Ovary (tissue), 9 donors: ENCODE results near the gene ATL1. TPM values are rescaled to one million over a fixed set of nuclear protein-coding genes. Genes with fewer than 3 reads are reported as not detected.
A peak's percentile ranks its signal among the peaks of the same experiment; 100 is the strongest.

Source experiments
- DNase-seq, 5 donors: peaks; one replicate each; pipeline ENCODE4 v3.0.0-alpha.2; 2019 to 2020
- H3K27ac ChIP-seq, 2 donors: fragments of 200-600 bp; one replicate each; pipeline versions ENCODE4 v1.5.1 to v1.8.0; 2019 to 2022
- H3K27me3 ChIP-seq: fragments of 200-600 bp; one replicate; pipeline ENCODE4 v1.8.0; 2022
- H3K36me3 ChIP-seq: fragments of 200-600 bp; sonication (generic); one replicate; pipeline ENCODE4 v1.5.1; 2019
- H3K4me1 ChIP-seq: one replicate; pipeline ENCODE4 v1.8.1; 2013; ENCODE audit warnings: mild to moderate bottlenecking, moderate library complexity; ENCODE audit not compliant: insufficient read depth
- H3K4me3 ChIP-seq: fragments of 200-600 bp; sonication (generic); one replicate; pipeline ENCODE4 v1.5.1; 2017
- H3K9me3 ChIP-seq, 2 donors: fragments of 200-600 bp in 1 of 2; sonication (generic) in 1 of 2; one replicate each; pipeline versions ENCODE4 v1.5.1 to v1.8.1; 2013 to 2019; ENCODE audit warnings: mild to moderate bottlenecking in 1 of 2, moderate library complexity in 1 of 2
- EP300 ChIP-seq: sonication (generic); formaldehyde crosslinking; IDR thresholded peaks from one replicate; pipeline ENCODE4 v1.6.1; 2017; ENCODE audit warnings: antibody characterized with exemption
- POLR2A ChIP-seq: fragments of 450-650 bp; IDR thresholded peaks from one replicate; pipeline ENCODE4 v1.6.1; 2017; ENCODE audit warnings: antibody characterized with exemption, mild to moderate bottlenecking, moderate library complexity
- WGBS, 3 donors: extraction: QIAGEN DNeasy Blood & Tissue Kit in 1 of 3; methylation state at CpG; one replicate each; pipeline versions ENCODE4 v1.1.5 to v1.1.7; 2013 to 2017; 5-methylcytosine and 5-hydroxymethylcytosine counted together
- intact Hi-C, 4 donors: fragments of 100-400 bp; cut with DNase I; formaldehyde crosslinking; loops; one replicate each; pipeline versions ENCODE4 v1.11.0 to v1.15.1; 2022 to 2023
- polyA plus RNA-seq, 2 donors: library from polyadenylated mRNA; stranded (reverse); fragments of 200-250 nt in 1 of 2; fragments of 350-450 nt in 1 of 2; fragmentation: Illumina TruSeq in 1 of 2; extraction: RNeasy Lipid Tissue Mini Kit (QIAGEN cat#74804) in 1 of 2; gene quantifications; one replicate each; pipeline ENCODE4 v1.2.3, GENCODE V29; 2013 to 2014
- total RNA-seq, 7 donors: library from RNA; depleted of rRNA in 2 of 7; stranded (reverse); fragments of >200 nt in 2 of 7; fragmentation: NEBNext Ultra II Directional in 3 of 7; extraction: Animal tissue kit (Norgen Biotek cat#: 25700) in 3 of 7; gene quantifications; one replicate each; pipeline versions ENCODE4 v1.1.0 to v1.2.4, GENCODE V29; 2016 to 2023
- TF ChIP-seq, protein P1 (sequence below), 3 donors: fragments of 450-650 bp in 2 of 3; fragments of 200-600 bp in 1 of 3; IDR thresholded peaks; one replicate each; pipeline versions ENCODE4 v1.5.1 to v1.8.0; 2016 to 2022; ENCODE audit warnings: antibody characterized with exemption in 3 of 3, mild to moderate bottlenecking in 1 of 3
- donor health status: DM: no; HTN: no; CAD: no; lungs with moderate emphysema.
- donor health status: DM: no; HTN: no; CAD: no.
- donor health status: Bipolar disorder and iron deficiency.
- donor health status: DM: yes; HTN: yes; CAD: no.
- donor health status: DM: no; HTN: no; CAD: no.
- donor health status: DM: yes; HTN: yes; CAD: no.

The ATL1 gene
- total and polyA plus RNA-seq, 9 donors: 6.6 to 11.8 (median 10.7) TPM

DNA sequence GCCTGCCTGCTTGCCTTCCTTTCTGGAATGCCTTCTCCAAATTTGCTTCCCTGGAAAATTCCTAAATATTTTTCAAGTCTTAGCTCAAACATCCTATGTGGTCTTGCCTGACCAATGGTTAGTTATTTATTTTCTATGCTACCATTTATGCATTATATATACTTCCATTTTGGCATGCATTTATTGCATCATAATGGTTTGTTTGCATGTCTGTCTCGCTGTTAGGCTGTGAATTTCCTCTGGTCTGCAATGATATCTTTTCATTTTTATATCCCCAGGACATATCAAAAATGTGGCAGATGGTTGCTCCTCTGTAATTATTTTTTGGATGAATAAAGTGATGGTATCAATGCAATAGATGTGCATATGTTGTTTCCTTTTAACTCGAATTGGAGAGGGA, 30.5 kb downstream of the ATL1 start:
- H3K4me3 ChIP-seq: no peak overlapping the region
- TF ChIP-seq EP300: no peak
- TF ChIP-seq POLR2A: no peak
- TF ChIP-seq, protein P1, sequence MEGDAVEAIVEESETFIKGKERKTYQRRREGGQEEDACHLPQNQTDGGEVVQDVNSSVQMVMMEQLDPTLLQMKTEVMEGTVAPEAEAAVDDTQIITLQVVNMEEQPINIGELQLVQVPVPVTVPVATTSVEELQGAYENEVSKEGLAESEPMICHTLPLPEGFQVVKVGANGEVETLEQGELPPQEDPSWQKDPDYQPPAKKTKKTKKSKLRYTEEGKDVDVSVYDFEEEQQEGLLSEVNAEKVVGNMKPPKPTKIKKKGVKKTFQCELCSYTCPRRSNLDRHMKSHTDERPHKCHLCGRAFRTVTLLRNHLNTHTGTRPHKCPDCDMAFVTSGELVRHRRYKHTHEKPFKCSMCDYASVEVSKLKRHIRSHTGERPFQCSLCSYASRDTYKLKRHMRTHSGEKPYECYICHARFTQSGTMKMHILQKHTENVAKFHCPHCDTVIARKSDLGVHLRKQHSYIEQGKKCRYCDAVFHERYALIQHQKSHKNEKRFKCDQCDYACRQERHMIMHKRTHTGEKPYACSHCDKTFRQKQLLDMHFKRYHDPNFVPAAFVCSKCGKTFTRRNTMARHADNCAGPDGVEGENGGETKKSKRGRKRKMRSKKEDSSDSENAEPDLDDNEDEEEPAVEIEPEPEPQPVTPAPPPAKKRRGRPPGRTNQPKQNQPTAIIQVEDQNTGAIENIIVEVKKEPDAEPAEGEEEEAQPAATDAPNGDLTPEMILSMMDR (IDR thresholded peaks at IDR 0.05): no peak
- no peaks in the 10 kb centered on the region for H3K4me1 ChIP-seq
- 88 to 95% (median 90%) methylated on average over 2 of the region's 2 CpGs for WGBS, 3 donors
- intact Hi-C loops: no loop called here
- DNase-seq: no peak
- no peaks in the 10 kb centered on the region for H3K27me3 ChIP-seq
- no peaks in the 10 kb centered on the region for H3K36me3 ChIP-seq
- no peaks in the 10 kb centered on the region for H3K9me3 ChIP-seq
- H3K27ac ChIP-seq: no peak overlapping the region

DNA sequence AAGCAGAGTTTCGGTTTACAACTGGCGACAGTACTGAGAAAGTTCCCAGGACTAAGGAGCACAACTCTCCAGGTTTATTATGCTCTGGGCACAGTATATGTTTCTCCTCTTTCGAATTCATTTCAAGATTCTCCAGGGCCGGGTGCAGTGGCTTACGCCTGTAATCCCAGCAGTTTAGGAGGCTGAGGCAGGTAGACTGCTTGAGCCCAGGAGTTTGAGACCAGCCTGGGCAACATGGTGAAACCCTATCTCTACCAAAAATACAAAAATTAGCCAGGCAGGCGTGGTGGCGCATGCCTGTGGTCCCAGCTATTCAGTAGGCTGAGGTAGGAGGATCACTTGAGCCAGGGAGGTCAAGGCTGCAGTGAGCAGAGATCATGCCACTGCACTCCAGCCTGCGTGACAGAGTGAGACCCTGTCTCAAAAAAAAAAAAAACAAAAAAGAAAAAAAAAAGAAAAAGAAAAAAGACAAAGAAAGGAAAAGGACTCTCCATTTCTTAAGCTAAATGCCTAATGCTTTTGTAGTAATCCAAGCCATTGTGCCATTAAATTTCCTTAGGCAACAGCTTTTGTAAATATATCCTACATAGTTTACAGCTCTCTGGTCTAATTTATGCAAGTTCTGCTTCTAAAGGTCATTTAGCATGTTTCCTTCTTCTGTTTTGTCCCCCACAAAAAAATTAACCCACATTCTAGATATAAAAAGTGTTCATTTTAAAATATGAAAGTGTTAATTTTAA, 34.8 kb downstream of the ATL1 start:
- intact Hi-C loops: no loop called here
- TF ChIP-seq EP300 (no peak), POLR2A (no peak)
- TF ChIP-seq, protein P1 (IDR thresholded peaks at IDR 0.05): no peak
- 88 to 93% (median 90%) methylated on average over 8 of the region's 8 CpGs for WGBS, 3 donors
- no peak overlapping the region for H3K27ac ChIP-seq
- no peaks in the 10 kb centered on the region for H3K27me3 ChIP-seq
- no peak overlapping the region for H3K4me3 ChIP-seq
- no peaks in the 10 kb centered on the region for H3K4me1 ChIP-seq
- H3K9me3 ChIP-seq: no peaks in the 10 kb centered on the region
- no peak for DNase-seq
- H3K36me3 ChIP-seq: no peaks in the 10 kb centered on the region

DNA sequence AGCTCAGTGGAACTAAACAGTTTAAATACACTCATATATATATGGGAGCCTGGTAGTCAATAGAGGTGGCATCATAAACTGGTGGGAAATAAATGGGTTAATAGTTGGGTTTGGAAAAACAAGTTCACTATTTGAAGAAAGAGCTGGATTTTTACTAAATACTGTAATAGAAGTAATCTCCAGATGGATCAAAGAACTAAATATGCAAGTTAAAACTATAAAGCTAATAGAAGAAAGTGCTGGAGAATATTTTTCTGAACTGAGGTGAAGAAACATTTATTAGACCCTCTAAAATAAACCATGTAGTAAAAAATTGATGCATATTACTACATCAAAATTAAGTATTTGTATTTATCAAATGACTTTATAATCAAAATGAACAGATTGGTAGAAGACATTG, 38.8 kb downstream of the ATL1 start:
- no peaks in the 10 kb centered on the region for H3K4me1 ChIP-seq
- no peak for TF ChIP-seq POLR2A
- TF ChIP-seq EP300: no peak
- TF ChIP-seq, protein P1 (IDR thresholded peaks at IDR 0.05): no peak
- H3K36me3 ChIP-seq: no peaks in the 10 kb centered on the region
- H3K27me3 ChIP-seq: no peaks in the 10 kb centered on the region
- intact Hi-C loops: no loop called here
- no peak for DNase-seq
- no peaks in the 10 kb centered on the region for H3K9me3 ChIP-seq
- H3K4me3 ChIP-seq: no peak overlapping the region
- no peak overlapping the region for H3K27ac ChIP-seq

DNA sequence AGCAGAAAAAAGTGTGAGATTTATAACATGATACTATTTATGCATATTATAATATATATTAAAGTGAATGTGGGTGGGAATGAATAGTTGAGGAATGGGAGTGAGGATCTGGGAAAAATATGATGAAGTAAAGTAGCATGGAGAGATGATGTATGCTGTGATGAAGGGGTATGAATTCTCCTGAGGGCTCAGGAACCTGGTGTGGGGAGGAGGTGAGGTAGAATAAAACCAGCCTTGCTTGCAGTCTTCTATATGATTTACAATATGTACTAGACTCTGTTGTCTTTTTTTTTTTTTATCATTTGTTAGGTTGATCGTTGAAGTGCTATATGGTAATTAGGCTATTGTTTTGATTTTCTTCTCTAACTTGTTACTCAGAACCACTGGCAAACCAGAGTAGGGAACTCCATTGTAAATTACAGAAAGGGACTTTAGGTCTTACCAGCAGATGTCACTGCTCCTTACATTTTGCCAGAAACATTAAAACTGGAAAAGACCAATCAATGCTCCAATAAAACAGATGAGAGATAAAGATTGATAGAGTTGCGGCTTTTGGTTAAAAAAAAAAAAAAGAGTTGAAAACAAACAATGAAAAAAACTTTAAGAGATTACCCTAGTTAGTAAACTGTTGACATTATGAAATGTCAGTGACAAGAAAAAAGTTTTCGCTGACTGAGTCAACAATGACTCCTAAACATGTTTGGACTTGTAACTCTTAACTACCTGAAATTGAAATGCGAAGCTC, 39.9 kb downstream of the ATL1 start:
- intact Hi-C loops: loop anchor here in 2 of 4 donors (10.0 kb wide), 1 partner anchor 175 kb away; no protein-coding TSS in a partner anchor
- no peaks in the 10 kb centered on the region for H3K9me3 ChIP-seq
- DNase-seq: no peak
- WGBS, 3 donors: 47 to 55% (median 50%) methylated on average over 4 of the region's 4 CpGs
- no peaks in the 10 kb centered on the region for H3K4me1 ChIP-seq
- no peak overlapping the region for H3K27ac ChIP-seq
- TF ChIP-seq EP300 (no peak), POLR2A (no peak)
- TF ChIP-seq, protein P1 (IDR thresholded peaks at IDR 0.05): peak in 2 of 3 donors; percentile 36 to 47
- H3K36me3 ChIP-seq: no peaks in the 10 kb centered on the region
- no peaks in the 10 kb centered on the region for H3K27me3 ChIP-seq
- H3K4me3 ChIP-seq: no peak overlapping the region
